NCI-H187 treated with DMSO at 0.1 percent for 48 hours (cell line): ENCODE measurements around the gene NRDC.

Source experiments
- DNase-seq: peaks from one replicate; lab custom pipeline; 2025; lab: John Stamatoyannopoulos, UW

The NRDC gene

DNA sequence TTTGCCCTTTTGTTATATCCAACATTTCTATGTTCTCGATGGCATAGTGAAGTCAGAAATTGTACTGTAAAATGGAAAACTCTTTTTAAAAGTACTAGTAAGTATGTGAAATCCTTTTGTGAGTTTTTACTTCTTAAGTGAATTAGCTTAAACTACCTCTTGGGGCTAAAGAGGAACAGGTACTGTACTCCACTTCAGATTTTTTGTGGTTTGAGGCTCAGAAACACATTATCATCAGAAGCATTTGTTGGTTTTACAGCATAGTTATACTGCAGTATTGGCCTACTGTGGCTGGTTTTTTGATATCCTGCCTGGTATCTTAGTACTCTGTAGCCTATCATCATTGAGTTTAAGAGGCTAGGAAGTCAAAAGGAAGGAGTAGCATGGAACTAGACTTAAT lies 117.2 kb downstream of the NRDC start:
- no peak for DNase-seq

DNA sequence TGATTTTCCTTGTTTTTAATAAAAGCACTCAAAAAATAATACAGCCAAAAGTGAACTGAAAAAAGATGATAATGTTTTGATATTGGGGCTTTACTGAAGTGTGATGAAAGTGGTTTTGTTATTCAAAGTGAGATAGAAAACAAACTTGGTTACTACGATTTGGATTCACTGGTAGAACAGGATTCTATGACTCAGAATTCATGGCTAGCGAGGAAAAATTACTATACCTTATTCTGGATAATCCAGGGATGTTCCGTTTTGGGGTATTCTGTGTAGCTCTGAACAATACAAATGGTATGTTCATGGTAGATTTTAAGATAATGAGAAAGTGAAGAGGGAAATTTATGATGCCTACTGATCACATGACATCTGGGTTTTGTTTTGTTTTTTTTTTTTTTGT lies 117.7 kb downstream of the NRDC start:
- DNase-seq, result no peak

DNA sequence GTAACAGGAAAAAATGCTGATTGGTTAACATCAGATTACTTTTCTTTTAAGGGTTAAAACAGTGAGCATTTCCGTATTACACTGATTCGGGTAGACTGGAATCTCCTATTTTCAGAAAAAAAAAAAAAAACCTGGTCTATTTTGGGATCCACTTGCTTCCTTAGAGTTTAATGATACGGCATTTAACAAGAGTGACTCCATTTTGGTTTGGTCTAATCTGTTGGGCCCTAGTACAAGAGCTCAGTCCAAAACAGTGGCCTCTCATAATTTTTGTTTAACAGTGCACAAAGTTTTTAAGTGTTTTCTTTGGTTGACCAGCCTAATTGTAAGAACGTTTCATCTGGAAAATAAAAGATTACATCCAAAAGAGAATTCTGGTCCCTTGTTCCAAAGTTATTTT lies 120.2 kb downstream of the NRDC start:
- DNase-seq, result no peak

DNA sequence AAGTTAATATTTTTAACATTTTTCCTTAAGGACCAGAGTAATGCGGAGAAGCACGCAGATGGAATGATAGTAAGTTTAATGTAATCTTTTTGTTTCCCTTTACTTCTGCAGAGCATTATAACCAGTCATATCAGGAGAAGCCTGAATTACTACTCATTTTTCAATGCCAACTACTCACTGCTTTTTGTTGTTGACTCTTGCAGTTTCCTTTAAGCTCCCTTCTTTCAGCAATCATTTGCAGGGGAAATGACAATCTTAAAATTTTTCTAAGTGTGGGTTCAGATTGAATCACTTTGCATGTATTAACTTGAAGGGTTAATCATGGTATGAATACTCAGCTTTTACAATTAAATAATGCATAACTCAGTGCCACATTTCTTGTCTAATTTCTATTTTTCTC lies 122.2 kb downstream of the NRDC start:
- DNase-seq, result no peak

DNA sequence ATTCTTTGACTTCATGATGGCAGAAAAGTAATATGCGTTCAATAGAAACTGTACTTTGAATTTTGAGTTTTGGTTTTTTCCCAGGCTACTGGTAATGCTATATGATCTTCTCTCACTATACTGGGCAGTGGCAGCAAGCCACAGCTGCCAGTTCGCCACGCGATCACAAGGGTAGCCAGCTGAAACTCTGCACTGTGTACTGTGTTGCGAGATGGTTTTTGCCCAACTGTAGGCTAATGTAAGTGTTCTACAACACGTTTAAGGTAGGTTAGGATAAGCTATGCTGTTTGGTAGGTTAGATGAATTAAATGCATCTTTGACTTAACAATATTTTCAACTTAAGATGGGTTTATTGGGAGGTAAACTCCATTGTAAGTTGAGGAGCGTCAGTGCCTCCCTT lies 123.1 kb downstream of the NRDC start:
- DNase-seq, result no peak

DNA sequence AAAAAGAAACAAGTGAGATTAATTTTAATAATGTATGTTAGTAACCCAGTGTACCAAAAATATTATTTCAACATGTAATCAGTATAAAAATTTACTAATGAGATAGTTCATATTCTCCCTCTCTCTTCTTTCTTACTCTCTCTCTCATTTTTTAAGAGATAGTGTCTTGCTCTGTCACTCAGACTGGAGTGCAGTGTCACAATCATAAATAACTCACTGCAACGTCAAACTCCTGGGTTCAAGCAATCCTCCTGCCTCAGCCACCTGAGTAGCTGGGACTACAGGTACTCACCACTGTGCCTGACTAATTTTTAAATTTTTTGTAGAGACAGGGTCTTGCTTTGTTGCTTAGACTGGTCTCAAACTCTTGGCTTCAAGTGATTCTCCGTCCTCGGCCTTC lies 123.9 kb downstream of the NRDC start:
- no peak for DNase-seq

DNA sequence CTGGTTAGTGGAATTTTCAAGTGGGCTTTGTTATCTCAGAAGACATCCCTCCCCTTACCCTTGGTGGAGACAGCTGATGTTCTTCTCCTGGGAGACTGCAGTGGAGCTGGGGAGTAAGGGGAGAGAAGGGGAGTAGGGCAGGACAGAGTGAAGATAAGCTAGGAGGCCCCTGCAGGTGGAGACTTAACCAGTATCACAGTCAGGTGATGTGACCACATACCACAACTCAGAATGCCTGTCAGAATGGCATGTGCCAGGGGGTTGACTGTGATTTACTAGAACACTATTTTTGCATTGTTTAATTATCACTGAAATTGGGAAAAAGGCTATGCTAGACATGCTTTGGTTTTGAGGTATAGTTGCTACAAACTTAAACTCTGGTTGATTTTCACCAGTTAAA lies 124.6 kb downstream of the NRDC start:
- DNase-seq, result no peak

DNA sequence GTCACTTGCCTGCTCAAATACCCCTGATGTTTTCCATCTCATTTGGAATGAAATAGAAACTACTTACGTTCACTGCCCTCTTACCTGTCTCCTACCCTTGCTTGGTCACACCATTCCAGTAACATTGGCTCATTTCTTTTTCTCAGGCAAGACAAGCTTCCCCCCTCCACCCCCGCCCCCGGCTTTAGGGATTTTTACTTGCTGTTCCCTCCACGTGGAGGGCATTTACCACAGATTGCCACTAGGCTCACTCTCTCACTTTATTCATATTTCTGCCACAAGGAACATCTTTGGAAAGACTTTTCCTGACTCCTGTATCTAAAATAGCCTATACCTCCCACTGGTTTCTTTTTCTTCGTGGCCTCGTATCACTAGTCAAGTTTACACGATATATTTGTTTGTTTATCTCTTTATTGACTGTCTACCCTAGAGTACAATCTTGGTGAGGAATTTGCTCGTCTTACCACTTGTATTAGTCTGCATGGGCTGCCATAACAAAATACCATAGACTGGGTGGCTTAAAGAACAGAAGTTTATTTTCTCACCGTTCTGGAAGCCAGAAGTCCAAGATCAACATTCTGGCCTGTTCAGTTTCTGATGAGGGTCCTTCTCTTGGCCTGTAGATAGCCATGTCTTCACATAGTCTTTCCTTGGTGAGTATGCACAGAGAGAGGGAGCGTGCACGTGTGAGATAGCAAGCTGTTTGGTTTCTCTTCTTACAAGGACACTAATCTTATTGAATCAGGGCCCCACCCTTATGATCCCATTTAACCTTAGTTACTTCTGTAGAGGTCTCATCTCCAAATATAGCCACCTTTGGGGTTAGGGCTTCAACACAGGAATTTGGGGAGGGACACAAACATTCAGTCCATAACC lies 126.2 kb downstream of the NRDC start:
- no peak for DNase-seq

DNA sequence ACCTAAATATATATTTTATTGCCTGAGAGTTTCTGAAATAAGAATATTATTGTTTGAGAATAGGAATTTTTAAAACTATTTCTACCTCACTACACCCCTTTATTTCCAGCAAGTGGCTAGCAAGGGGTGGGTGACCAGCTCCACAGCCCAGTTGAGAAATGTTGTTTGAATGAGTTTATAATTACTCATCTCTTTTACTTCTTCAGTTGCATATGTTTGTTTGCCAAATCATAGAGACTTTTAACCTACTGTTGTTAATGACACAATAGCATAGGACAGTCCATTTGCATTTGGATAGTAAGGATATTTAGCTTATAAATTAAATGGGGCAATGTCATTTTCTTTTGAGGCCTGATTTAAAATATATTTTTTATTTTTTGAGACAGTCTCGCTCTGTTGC lies 127.8 kb downstream of the NRDC start:
- no peak for DNase-seq

DNA sequence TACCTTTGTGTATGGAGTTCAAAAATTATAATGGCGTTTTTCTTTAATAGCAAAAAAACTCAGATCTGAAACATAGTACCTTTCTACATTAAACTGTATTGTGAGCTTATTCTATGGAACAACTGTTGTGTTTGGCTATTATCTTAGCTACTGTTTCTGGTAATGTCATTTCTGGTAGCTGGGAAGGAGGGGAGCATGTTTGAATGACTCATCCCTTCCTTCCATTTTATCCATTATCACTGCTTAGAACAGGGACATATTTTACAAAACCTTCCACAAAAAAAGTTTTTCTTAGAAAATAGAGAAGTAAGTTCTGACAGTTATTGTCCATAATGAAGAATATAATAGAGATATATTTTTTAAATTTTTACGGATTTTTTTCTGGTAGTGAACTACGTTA lies 128.3 kb downstream of the NRDC start:
- DNase-seq, result no peak

DNA sequence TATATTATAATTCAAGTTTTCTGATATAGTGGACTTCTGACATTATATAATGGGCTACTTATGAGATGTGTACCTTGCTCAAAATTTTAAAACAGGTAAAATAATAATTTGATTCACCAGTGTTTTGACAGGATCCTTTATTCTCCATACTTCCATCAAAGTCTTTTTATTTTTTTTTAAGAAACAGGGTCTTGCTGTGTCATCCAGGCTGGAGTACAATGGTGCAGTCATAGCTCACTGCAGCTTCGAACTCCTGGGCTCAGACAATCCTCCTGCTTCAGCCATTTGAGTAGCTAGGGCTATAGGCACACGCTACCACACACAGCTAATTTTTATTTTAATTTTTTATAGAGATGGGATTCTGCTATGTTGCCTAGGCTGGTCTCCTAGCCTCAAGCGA lies 129.4 kb downstream of the NRDC start:
- no peak for DNase-seq

DNA sequence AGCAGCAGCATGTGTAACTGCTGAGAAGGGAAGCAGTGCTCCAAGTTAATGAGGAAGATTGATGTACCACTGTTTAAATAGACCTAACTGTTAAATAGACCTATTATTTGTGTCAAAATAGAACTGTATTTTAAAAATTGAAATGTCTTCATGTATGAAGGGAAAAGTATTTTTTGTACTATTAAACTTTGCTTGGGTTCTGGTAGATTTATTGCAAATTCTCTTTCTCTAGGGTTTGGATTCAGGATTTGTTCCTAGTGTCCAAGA lies 133.3 kb downstream of the NRDC start:
- DNase-seq, result no peak

DNA sequence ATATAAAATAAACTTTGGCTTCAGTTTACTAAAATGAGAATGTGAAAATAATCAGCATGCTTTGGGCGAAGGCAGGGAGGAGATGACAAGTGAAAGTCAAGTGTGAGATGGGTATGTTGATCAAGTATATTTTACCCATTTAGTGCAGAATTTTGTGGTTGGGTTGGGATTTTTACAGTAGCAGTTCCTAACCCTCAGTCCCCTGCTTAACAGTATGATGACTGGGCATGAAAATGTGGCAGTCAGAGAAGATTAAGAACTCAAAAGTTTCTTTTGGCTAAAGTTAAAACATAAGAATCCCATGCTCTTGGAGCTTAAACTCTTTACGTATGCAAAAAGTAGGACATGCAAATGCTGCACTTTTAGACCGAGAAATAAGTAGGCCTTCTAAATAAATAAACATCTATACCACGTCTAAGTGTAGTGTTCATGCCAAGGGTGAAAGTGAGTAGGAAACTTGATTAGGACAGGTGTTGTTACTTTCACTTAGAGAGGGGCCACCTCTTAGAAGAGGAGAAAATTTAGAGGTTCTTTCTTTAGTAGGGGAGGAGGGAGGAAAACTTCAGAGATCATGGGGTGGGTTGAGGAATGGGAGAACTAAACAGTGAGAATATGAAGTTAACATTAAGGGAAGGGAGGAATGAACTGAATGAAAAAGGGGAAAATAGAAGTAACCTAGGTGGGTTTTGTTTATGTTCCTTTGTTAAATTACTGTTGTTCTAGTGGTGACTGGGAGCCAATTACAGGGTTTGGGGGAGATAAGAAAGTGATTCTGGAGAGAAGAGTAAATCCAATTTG lies 133.8 kb downstream of the NRDC start:
- DNase-seq, result no peak

DNA sequence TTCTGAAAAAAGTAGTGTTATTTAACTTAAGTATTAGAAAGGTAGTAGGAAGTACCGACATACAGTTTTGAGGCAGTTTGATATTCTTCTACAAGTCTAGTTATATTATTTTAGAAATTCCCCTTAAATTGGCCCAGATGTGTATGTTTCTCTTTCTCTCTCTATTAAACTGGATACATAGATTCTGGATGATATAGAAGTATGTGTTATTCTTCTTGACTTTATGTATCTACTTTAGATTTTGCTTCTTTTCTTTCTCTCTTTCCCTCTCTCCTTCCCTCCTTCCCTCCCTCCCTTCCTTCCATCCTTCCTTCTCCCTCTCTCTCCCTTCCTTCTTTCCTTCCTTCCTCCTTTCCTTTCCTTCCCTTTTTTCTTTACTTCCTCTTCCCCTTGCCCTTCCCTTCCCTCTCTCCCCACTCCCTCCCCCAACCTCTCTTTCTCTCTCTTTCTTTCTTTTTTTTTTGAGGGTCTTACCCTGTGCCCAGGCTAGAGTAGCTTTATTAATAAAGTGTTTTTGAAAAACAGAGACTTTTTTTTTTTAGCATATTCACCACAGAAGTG lies 137.3 kb downstream of the NRDC start:
- no peak for DNase-seq

DNA sequence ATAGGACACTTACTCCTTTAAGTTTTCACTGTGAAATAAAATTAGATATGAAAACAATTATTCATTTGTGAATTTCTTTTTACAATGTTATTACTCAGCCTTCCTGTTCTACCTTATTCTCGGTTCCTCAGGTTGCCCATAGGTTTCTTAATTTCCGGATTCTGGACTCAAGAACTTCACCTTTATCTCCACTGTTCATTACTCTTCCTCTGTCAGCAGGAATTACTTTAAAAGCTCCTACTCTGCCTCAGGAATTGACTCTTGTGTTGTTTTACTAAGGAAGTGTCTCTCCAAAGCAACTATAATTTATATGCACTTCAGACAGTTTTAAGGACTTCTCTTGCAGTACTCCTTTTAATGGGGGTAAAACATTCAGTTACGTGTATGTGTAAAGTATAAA lies 137.9 kb downstream of the NRDC start:
- DNase-seq, result no peak
